SK-N-SH treated with all-trans-retinoic acid at 6 μM for 48 hours (cell line): ENCODE data around the gene ZNF618.

Experiments
- CSDC2 ChIP-seq: fragments of 250-450 bp; sonication (Bioruptor Pico); IDR thresholded peaks from 2 replicates; pipeline ENCODE4 v1.5.0; 2020; ENCODE audit warnings: mild to moderate bottlenecking, moderate library complexity
- OSR1 ChIP-seq: fragments of 250-450 bp; sonication (Bioruptor Pico); IDR thresholded peaks from 2 replicates; pipeline ENCODE4 v1.8.0; 2022; ENCODE audit warnings: moderate library complexity, mild to moderate bottlenecking, inconsistent platforms
- PATZ1 ChIP-seq: fragments of 250-450 bp; sonication (Bioruptor Pico); IDR thresholded peaks from 2 replicates; pipeline ENCODE4 v1.8.0; 2020; ENCODE audit warnings: mild to moderate bottlenecking, moderate library complexity, borderline replicate concordance
- RARB ChIP-seq: fragments of 250-450 bp; sonication (Bioruptor Pico); IDR thresholded peaks from 2 replicates; pipeline ENCODE4 v1.8.0; 2021; ENCODE audit warnings: mild to moderate bottlenecking, moderate library complexity
- SNAI2 ChIP-seq: fragments of 250-450 bp; sonication (Bioruptor Pico); IDR thresholded peaks from 2 replicates; pipeline ENCODE4 v1.5.0; 2020; ENCODE audit warnings: mild to moderate bottlenecking, moderate library complexity
- TSHZ2 ChIP-seq: fragments of 250-450 bp; sonication (Bioruptor Pico); IDR thresholded peaks from 2 replicates; pipeline ENCODE4 v1.5.0; 2020; ENCODE audit warnings: mild to moderate bottlenecking, moderate library complexity
- ZC3H10 ChIP-seq: fragments of 250-450 bp; sonication (Bioruptor Pico); IDR thresholded peaks from 2 replicates; pipeline ENCODE4 v1.5.1; 2021; ENCODE audit warnings: mild to moderate bottlenecking, moderate library complexity
- ZFP3 ChIP-seq: fragments of 250-450 bp; sonication (Bioruptor Pico); IDR thresholded peaks from 2 replicates; pipeline ENCODE4 v1.5.0; 2020; ENCODE audit warnings: mild to moderate bottlenecking, moderate library complexity
- ZFP30 ChIP-seq: fragments of 450-650 bp; formaldehyde crosslinking; IDR thresholded peaks from 2 replicates; pipeline ENCODE4 v1.5.0; 2022; ENCODE audit warnings: mild to moderate bottlenecking, moderate library complexity
- ZNF565 ChIP-seq: fragments of 450-650 bp; formaldehyde crosslinking; conservative IDR thresholded peaks from 2 replicates; pipeline ENCODE4 v1.5.0; 2020; ENCODE audit warnings: low read depth, mild to moderate bottlenecking, moderate library complexity

- TF ChIP-seq ZNF565 (CRISPR knock-in tag), result no peak
- no peak for TF ChIP-seq ZC3H10
- no peak for TF ChIP-seq ZFP30 (CRISPR knock-in tag)
- TF ChIP-seq PATZ1 (CRISPR knock-in tag), result no peak
- TF ChIP-seq ZFP3 (CRISPR knock-in tag), result no peak
- TF ChIP-seq CSDC2, result no peak
- TF ChIP-seq OSR1, result no peak
- no peak for TF ChIP-seq SNAI2 (CRISPR knock-in tag)
- TF ChIP-seq TSHZ2 (CRISPR knock-in tag), result no peak
- no peak for TF ChIP-seq RARB
These were observed 175.6 kb downstream of the ZNF618 start for GRCh38 chr9:114051706-114052105.
